Right kidney (tissue), 1 donor: Measurements from ENCODE around the gene TMEM126A.

Source experiments
- DNase-seq: peaks from one replicate; pipeline ENCODE4 v3.0.0-alpha.2; 2016

Gene TMEM126A

GRCh38 chr11:85694385-85694980 is 46.7 kb downstream of the TMEM126A start:
- DNase-seq: no peak

- DNase-seq: no peak
These were observed 47.8 kb downstream of the TMEM126A start for GRCh38 chr11:85695546-85695945.

- DNase-seq: no peak
These were observed 50.0 kb downstream of the TMEM126A start for GRCh38 chr11:85697747-85698146.

- no peak for DNase-seq
These were observed 50.4 kb downstream of the TMEM126A start for GRCh38 chr11:85698195-85698594.

GRCh38 chr11:85699957-85700741 is 52.4 kb downstream of the TMEM126A start:
- no peak for DNase-seq

GRCh38 chr11:85704967-85705366 is 57.2 kb downstream of the TMEM126A start:
- DNase-seq: no peak

GRCh38 chr11:85705800-85706199 is 58.0 kb downstream of the TMEM126A start:
- no peak for DNase-seq
